Gastroesophageal sphincter (tissue), 4 donors: ENCODE results near the gene TMEM61. TPM values are rescaled to one million over a fixed set of nuclear protein-coding genes. Genes with fewer than 3 reads are reported as not detected.

Experiments
- ATAC-seq: fragments of 150-250 bp; one replicate; pipeline ENCODE4 v1.9.1; 2016; ENCODE audit warnings: mild to moderate bottlenecking, moderate library complexity
- H3K27ac ChIP-seq, 4 donors: fragments of 200-600 bp; sonication (generic) in 3 of 4; 1 replicate in 3 of 4; 2 replicates in 1 of 4; pipeline ENCODE4 v1.5.1; 2016 to 2019
- H3K27me3 ChIP-seq: fragments of 200-600 bp; sonication (generic); one replicate; pipeline ENCODE4 v1.5.1; 2019
- H3K36me3 ChIP-seq, 2 donors: fragments of 200-600 bp; sonication (generic); one replicate each; pipeline ENCODE4 v1.5.1; 2019; ENCODE audit warnings: control low read depth in 1 of 2
- H3K4me1 ChIP-seq, 3 donors: fragments of 200-600 bp; sonication (generic); 1 replicate in 2 of 3; 2 replicates in 1 of 3; pipeline ENCODE4 v1.5.1; 2016 to 2019; ENCODE audit warnings: control low read depth in 2 of 3
- H3K4me3 ChIP-seq, 2 donors: fragments of 200-600 bp; sonication (generic); one replicate each; pipeline ENCODE4 v1.5.1; 2019; ENCODE audit warnings: mild to moderate bottlenecking in 1 of 2, moderate library complexity in 1 of 2
- H3K9me3 ChIP-seq, 3 donors: fragments of 200-600 bp; sonication (generic); one replicate each; pipeline ENCODE4 v1.5.1; 2017 to 2019; ENCODE audit warnings: control low read depth in 2 of 3
- CTCF ChIP-seq, 4 experiments: fragments of 200-600 bp in 2 of 4; fragments of 450-650 bp in 2 of 4; sonication (generic) in 1 of 4; IDR thresholded peaks; one replicate each; pipeline ENCODE4 v1.5.1; 2017 to 2019; ENCODE audit warnings: antibody characterized with exemption in 4 of 4, mild to moderate bottlenecking in 2 of 4, moderate library complexity in 2 of 4
- EP300 ChIP-seq: sonication (generic); formaldehyde crosslinking; IDR thresholded peaks from one replicate; pipeline ENCODE4 v1.6.1; 2017; ENCODE audit warnings: antibody characterized with exemption, mild to moderate bottlenecking
- POLR2A ChIP-seq, 2 donors: fragments of 450-650 bp; IDR thresholded peaks; one replicate each; pipeline ENCODE4 v1.6.1; 2017; ENCODE audit warnings: antibody characterized with exemption in 2 of 2, mild to moderate bottlenecking in 2 of 2, moderate library complexity in 1 of 2
- POLR2AphosphoS5 ChIP-seq: sonication (generic); formaldehyde crosslinking; IDR thresholded peaks from one replicate; pipeline ENCODE4 v1.6.1; 2017; ENCODE audit warnings: antibody characterized with exemption
- WGBS, 2 donors: methylation state at CpG; one replicate each; pipeline ENCODE4 v1.1.5; 2018; ENCODE audit warnings: low coverage in 1 of 2; 5-methylcytosine and 5-hydroxymethylcytosine counted together
- total RNA-seq, 4 donors: library from RNA; depleted of rRNA; stranded (reverse); fragments of >200 nt; gene quantifications; one replicate each; pipeline ENCODE4 v1.1.0, GENCODE V29; 2016

TMEM61 gene
- total RNA-seq, 4 donors from 2014 or later = 1.5 to 2.5 (median 1.5) TPM; not detected in 1

DNA sequence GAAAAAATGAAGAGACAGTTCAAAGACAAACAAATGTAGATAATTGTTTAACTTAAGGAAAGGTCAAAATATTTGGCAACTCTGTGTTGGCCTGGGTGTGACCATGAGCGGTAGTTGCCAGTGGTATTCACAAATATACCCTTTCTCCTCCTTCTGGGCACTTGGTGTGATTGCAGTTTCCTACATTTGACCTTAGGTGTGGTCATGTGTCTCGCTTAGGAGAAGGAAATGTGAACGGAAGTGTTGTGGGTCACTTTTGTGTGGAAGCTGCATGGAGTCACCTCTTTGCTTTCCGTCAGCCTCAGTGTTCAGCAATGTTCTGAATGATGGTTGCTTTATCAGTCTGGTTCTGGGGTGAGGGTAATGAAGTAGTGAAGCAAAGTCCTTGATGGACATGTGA is 55.5 kb downstream of the TMEM61 start:
- TF ChIP-seq EP300 (no peak), CTCF (IDR thresholded peaks at IDR 0.05) (no peak), POLR2AphosphoS5 (no peak), POLR2A (IDR thresholded peaks at IDR 0.05) (no peak)
- Histone ChIP-seq H3K9me3 (no peaks in the 10 kb centered on the region), H3K4me1 (peaks cover 0 to 18% (median 0%) of the 10 kb centered on the region in 3 donors), H3K27ac (no peak overlapping the region), H3K27me3 (peaks cover 70% of the 10 kb centered on the region), H3K36me3 (no peaks in the 10 kb centered on the region), H3K4me3 (no peak overlapping the region)
- 45 to 63% methylated on average over 1 to 3 of the region's 4 CpGs for WGBS, 2 donors
- no peak for ATAC-seq

DNA sequence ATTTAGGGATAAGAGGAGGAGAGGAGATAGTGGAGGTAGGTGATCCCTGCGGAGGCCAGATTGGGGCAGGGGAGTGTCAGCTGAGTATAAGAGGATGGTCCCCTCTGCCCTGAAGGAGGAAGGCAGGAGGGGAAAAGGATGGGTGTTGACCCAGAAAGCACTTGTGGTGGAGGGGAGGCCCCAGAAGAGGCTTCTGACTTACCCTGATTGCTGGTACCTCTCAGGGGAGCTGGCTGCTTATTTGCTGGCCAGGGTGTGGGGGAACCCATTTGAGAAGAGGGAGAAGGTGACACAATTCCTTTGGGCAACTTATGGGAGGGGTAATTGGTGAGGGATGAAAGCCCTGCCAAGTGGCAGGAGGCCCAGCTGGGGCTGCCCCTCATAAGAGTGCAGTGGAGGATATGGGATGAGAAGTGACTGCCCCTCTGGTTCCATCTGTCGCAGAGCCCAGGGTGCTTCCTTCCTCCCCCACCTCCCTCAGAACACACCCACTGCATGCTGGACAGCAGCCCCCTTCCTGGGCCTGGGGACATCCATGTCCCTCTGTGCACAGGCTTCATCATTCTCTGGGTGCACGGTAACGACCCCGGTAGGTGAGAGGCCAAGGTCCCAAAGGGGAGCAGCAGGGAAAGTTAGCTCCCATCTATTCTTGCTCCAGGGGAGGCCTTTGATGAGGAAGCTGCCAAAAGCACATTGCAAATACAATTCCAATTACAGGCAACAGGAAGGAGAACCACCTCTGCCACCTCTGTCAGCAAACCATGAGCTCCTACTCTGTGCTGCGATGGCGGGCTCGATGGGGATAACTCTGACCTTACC is 57.5 kb downstream of the TMEM61 start:
- H3K4me3 ChIP-seq = no peak overlapping the region

GRCh38 chr1:55038552-55038838 is 58.1 kb downstream of the TMEM61 start:
- WGBS, 2 donors = 83% methylated on average over 3 of the region's 3 CpGs; no CpG with 5 or more reads in 1 of the 2 donors
- Histone ChIP-seq H3K9me3 (no peaks in the 10 kb centered on the region), H3K27me3 (peaks cover 65% of the 10 kb centered on the region), H3K27ac (no peak overlapping the region), H3K4me3 (no peak overlapping the region), H3K36me3 (no peaks in the 10 kb centered on the region), H3K4me1 (peaks cover 0 to 18% (median 0%) of the 10 kb centered on the region in 3 donors)
- TF ChIP-seq EP300 (no peak), CTCF (IDR thresholded peaks at IDR 0.05) (no peak), POLR2A (IDR thresholded peaks at IDR 0.05) (no peak), POLR2AphosphoS5 (no peak)
- no peak for ATAC-seq

More for the DNA sequence above, 57.5 kb downstream of the TMEM61 start:
- H3K27ac ChIP-seq = no peak overlapping the region
- no peak for TF ChIP-seq CTCF (IDR thresholded peaks at IDR 0.05)
- TF ChIP-seq EP300 = no peak
- no peak for TF ChIP-seq POLR2A (IDR thresholded peaks at IDR 0.05)
- TF ChIP-seq POLR2AphosphoS5 = no peak
- H3K27me3 ChIP-seq = peaks cover 70% of the 10 kb centered on the region
- no peaks in the 10 kb centered on the region for H3K36me3 ChIP-seq
- WGBS, 2 donors = 91 to 94% methylated on average over 2 to 3 of the region's 8 CpGs
- peaks cover 0 to 18% (median 0%) of the 10 kb centered on the region in 3 donors for H3K4me1 ChIP-seq
- H3K9me3 ChIP-seq = no peaks in the 10 kb centered on the region
- no peak for ATAC-seq

DNA sequence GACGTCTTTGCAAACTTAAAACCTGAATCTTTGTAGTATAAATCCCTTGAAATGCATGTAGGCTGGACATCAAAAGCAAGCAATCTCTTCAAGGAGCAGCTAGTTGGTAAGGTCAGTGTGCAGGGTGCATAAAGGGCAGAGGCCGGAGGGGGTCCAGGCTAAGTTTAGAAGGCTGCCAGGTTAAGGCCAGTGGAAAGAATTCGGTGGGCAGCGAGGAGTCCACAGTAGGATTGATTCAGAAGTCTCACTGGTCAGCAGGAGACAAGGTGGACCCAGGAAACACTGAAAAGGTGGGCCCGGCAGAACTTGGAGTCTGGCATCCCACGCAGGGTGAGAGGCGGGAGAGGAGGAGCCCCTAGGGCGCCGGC is 58.5 kb downstream of the TMEM61 start:
- Histone ChIP-seq H3K27me3 (peaks cover 60% of the 10 kb centered on the region), H3K9me3 (no peaks in the 10 kb centered on the region), H3K4me3 (no peak overlapping the region), H3K36me3 (no peaks in the 10 kb centered on the region), H3K27ac (no peak overlapping the region), H3K4me1 (peaks cover 0 to 18% (median 0%) of the 10 kb centered on the region in 3 donors)
- WGBS, 2 donors = 28 to 52% methylated on average over 4 to 7 of the region's 9 CpGs
- no peak for ATAC-seq
- no peak for TF ChIP-seq CTCF (IDR thresholded peaks at IDR 0.05)
- no peak for TF ChIP-seq EP300
- TF ChIP-seq POLR2AphosphoS5 = no peak
- TF ChIP-seq POLR2A (IDR thresholded peaks at IDR 0.05) = no peak
